MCF 10A (cell line): Measurements from ENCODE around the gene FAF1. TPM values are rescaled to one million over a fixed set of nuclear protein-coding genes. Genes with fewer than 3 reads are reported as not detected.

Experiments used
- BruUV-seq: library from RNA; stranded (reverse); fragments of 400-500 nt; replicated peaks from 2 replicates; lab custom pipeline; 2021; lab: Mats Ljungman, UMichigan
- CTCF ChIA-PET: fragments of 300-600 bp; sonication (Branson Sonifier 250); formaldehyde crosslinking; extraction: SDS; loops from one replicate; lab custom pipeline; 2021; ENCODE audit warnings: antibody characterized with exemption, inconsistent platforms; lab: Yijun Ruan, JAX
- POLR2A ChIA-PET: fragments of 300-600, 350-650 bp; sonication (Branson Sonifier 250); formaldehyde crosslinking; extraction: SDS; loops from one replicate; lab custom pipeline; 2020; ENCODE audit warnings: antibody characterized with exemption, inconsistent platforms; lab: Yijun Ruan, JAX
- DNase-seq: peaks from one replicate; pipeline ENCODE4 v3.0.0-alpha.2; 2018; ENCODE audit not compliant: unreplicated experiment
- H3K27ac Mint-ChIP-seq: one replicate; pipeline ENCODE4 v1.8.0; 2022; ENCODE audit warnings: mild to moderate bottlenecking, low read depth, mixed read lengths; ENCODE audit not compliant: unreplicated experiment
- H3K27me3 Mint-ChIP-seq: one replicate; pipeline ENCODE4 v1.8.0; 2022; ENCODE audit warnings: mixed read lengths; ENCODE audit not compliant: insufficient read depth, unreplicated experiment
- H3K36me3 Mint-ChIP-seq: one replicate; pipeline ENCODE4 v1.8.0; 2022; ENCODE audit warnings: mild to moderate bottlenecking, moderate library complexity, mixed read lengths; ENCODE audit not compliant: insufficient read depth, unreplicated experiment
- H3K4me1 Mint-ChIP-seq: one replicate; pipeline ENCODE4 v1.8.0; 2022; ENCODE audit warnings: mixed read lengths; ENCODE audit not compliant: insufficient read depth, unreplicated experiment
- H3K4me3 Mint-ChIP-seq: one replicate; pipeline ENCODE4 v1.8.0; 2022; ENCODE audit warnings: mild to moderate bottlenecking, moderate library complexity, mixed read lengths; ENCODE audit not compliant: unreplicated experiment
- H3K9me3 Mint-ChIP-seq: one replicate; pipeline ENCODE4 v1.8.0; 2022; ENCODE audit warnings: mixed read lengths; ENCODE audit not compliant: unreplicated experiment
- CTCF ChIP-seq: fragments of 200-600 bp; IDR thresholded peaks from one replicate; pipeline ENCODE4 v1.8.0; 2022; ENCODE audit warnings: antibody characterized with exemption, mild to moderate bottlenecking; ENCODE audit not compliant: unreplicated experiment
- intact Hi-C: fragments of 100-400 bp; cut with micrococcal nuclease; formaldehyde crosslinking; loops from 2 replicates; pipeline ENCODE4 v1.14.1; 2022
- total RNA-seq: library from RNA; stranded (reverse); gene quantifications from 2 replicates; pipeline ENCODE4 v1.2.3, GENCODE V29; 2022

Gene FAF1
- total RNA-seq, 1 experiment from 2014 or later: 93.2 TPM

DNA sequence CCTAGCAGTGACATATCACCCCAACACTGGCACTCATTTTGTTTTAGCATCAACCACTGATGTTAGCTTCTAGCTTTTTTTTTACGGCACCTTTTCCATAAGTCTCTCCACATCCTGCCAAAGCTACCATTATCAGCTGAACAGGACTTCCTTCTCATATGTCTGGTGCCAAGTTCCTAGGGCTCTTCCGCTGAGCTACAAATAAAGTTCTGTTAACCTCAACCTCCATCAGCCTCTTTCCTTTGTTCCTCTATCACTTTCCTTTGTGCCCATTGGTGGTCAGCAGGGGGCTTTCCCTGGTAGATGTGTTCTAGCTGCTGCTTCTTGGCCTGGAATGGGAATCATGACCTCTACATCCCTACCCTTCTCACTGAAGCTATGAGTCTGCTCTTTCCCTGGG is 163.8 kb downstream of the FAF1 start:
- Mint-ChIP-seq H3K4me3 (no peak overlapping the region), H3K36me3 (peaks cover 6% of the 10 kb centered on the region), H3K4me1 (no peaks in the 10 kb centered on the region), H3K9me3 (no peaks in the 10 kb centered on the region), H3K27me3 (no peaks in the 10 kb centered on the region), H3K27ac (peak overlapping the region; percentile 2)
- POLR2A ChIA-PET: interaction anchor here (0.9 to 1.2 kb wide), 2 partner anchors 10 to 80 kb away, joined by 3 to 4 read pairs; no protein-coding TSS in a partner anchor
- intact Hi-C loops: no loop called here
- TF ChIP-seq CTCF: no peak
- no TSS peak for BruUV-seq
- CTCF ChIA-PET: interaction anchor here (0.7 to 0.9 kb wide), 2 partner anchors 21 to 1012 kb away, joined by 3 to 5 read pairs; no protein-coding TSS in a partner anchor
- no peak for DNase-seq

- Mint-ChIP-seq H3K27me3 (no peaks in the 10 kb centered on the region), H3K36me3 (no peaks in the 10 kb centered on the region), H3K4me1 (no peaks in the 10 kb centered on the region), H3K4me3 (no peak overlapping the region), H3K9me3 (no peaks in the 10 kb centered on the region), H3K27ac (no peak overlapping the region)
- no peak for TF ChIP-seq CTCF
- intact Hi-C loops: no loop called here
- DNase-seq: no peak
- ChIA-PET CTCF (interaction anchor here (1.6 kb wide), 1 partner anchor 18 kb away, joined by 12 read pairs; no protein-coding TSS in a partner anchor), POLR2A (no interaction called here)
- BruUV-seq: no TSS peak
These were observed 166.5 kb downstream of the FAF1 start for GRCh38 chr1:50793521-50793920.

DNA sequence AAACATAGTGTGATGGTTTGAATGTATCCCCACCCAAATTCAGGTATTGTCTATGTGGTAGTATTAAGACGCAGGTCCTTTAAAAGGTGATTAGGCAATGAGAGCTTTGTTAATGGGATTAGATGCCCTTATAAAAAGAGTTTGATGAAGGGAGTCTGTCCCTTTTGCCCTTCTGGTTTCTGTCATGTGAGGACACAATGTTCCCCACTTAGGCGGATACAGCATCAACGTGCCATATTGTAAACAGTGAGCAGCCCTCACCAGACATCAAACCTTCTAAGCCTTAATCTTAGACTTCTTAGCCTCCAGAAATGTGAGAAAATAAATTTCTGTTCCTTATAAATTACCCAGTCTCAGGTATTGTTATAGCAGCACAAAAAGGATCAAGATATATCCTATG is 172.8 kb downstream of the FAF1 start:
- H3K4me1 Mint-ChIP-seq: peaks cover 6% of the 10 kb centered on the region
- no peaks in the 10 kb centered on the region for H3K27me3 Mint-ChIP-seq
- TF ChIP-seq CTCF: no peak
- ChIA-PET POLR2A (no interaction called here), CTCF (interaction anchor here (2.3 kb wide), 1 partner anchor 12 kb away, joined by 8 read pairs; no protein-coding TSS in a partner anchor)
- no peak overlapping the region for H3K4me3 Mint-ChIP-seq
- H3K27ac Mint-ChIP-seq: no peak overlapping the region
- intact Hi-C loops: no loop called here
- DNase-seq: no peak
- H3K9me3 Mint-ChIP-seq: no peaks in the 10 kb centered on the region
- H3K36me3 Mint-ChIP-seq: peaks cover 6% of the 10 kb centered on the region
- no TSS peak for BruUV-seq

- TF ChIP-seq CTCF: no peak
- Mint-ChIP-seq H3K36me3 (peaks cover 6% of the 10 kb centered on the region), H3K27ac (peak overlapping the region; percentile 44), H3K4me3 (no peak overlapping the region), H3K27me3 (no peaks in the 10 kb centered on the region), H3K4me1 (peaks cover 6% of the 10 kb centered on the region), H3K9me3 (no peaks in the 10 kb centered on the region)
- intact Hi-C loops: no loop called here
- no peak for DNase-seq
- ChIA-PET CTCF (interaction anchor here (1.0 to 4.1 kb wide), 3 partner anchors 9 to 90 kb away, joined by 4 to 26 read pairs (median 4); no protein-coding TSS in a partner anchor), POLR2A (no interaction called here)
- no TSS peak for BruUV-seq
These were observed 176.8 kb downstream of the FAF1 start for GRCh38 chr1:50783286-50783685.
